Tibial nerve (tissue), 4 donors: Measurements from ENCODE around the gene FADS2.
A peak's percentile ranks its signal among the peaks of the same experiment; 100 is the strongest.

Experiments used
- EP300 ChIP-seq, 2 donors: sonication (generic); formaldehyde crosslinking; IDR thresholded peaks; one replicate each; pipeline ENCODE4 v1.6.1; 2017; ENCODE audit warnings: antibody characterized with exemption in 2 of 2, mild to moderate bottlenecking in 1 of 2
- POLR2A ChIP-seq, 2 donors: fragments of 450-650 bp; IDR thresholded peaks; one replicate each; pipeline ENCODE4 v1.6.1; 2017; ENCODE audit warnings: antibody characterized with exemption in 2 of 2, mild to moderate bottlenecking in 2 of 2, moderate library complexity in 2 of 2
- TF ChIP-seq, protein P1 (sequence below), 5 experiments: fragments of 200-600 bp in 3 of 5; fragments of 450-650 bp in 2 of 5; sonication (generic) in 3 of 5; IDR thresholded peaks; one replicate each; pipeline ENCODE4 v1.5.1; 2016 to 2019; ENCODE audit warnings: antibody characterized with exemption in 5 of 5, mild to moderate bottlenecking in 3 of 5, moderate library complexity in 2 of 5

DNA sequence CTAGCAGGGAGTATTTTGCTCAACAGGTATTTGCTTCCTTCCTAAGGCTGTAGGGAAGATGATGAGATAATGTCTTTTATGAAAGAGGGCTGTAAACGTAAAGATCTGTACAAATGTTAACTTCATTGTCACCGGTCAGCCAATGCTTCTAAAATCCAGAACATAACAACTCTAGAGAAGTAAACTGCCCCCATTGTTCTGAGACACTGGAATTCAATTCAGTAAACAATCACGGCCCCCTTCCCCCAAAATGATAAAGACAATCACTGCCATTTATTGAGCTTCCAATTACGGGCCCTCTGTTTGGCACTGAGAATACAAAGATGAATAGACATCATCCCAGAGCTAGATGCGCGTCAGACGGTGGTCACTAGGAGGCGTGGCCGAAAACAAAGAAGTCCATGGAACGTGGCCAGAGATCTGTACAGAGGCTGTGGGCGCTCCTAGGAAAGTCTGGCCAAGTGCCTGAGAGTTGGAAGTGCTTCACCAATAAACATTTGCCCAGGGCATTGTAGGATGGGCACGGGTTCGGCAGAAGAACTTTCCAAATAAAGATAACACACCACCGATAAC is 36.3 kb upstream of the FADS2 start:
- TF ChIP-seq EP300 (IDR thresholded peaks at IDR 0.05) (peak in 1 of 2 donors; percentile 83), POLR2A (IDR thresholded peaks at IDR 0.05) (no peak)
- TF ChIP-seq, protein P1, sequence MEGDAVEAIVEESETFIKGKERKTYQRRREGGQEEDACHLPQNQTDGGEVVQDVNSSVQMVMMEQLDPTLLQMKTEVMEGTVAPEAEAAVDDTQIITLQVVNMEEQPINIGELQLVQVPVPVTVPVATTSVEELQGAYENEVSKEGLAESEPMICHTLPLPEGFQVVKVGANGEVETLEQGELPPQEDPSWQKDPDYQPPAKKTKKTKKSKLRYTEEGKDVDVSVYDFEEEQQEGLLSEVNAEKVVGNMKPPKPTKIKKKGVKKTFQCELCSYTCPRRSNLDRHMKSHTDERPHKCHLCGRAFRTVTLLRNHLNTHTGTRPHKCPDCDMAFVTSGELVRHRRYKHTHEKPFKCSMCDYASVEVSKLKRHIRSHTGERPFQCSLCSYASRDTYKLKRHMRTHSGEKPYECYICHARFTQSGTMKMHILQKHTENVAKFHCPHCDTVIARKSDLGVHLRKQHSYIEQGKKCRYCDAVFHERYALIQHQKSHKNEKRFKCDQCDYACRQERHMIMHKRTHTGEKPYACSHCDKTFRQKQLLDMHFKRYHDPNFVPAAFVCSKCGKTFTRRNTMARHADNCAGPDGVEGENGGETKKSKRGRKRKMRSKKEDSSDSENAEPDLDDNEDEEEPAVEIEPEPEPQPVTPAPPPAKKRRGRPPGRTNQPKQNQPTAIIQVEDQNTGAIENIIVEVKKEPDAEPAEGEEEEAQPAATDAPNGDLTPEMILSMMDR (IDR thresholded peaks at IDR 0.05): no peak
